Muscle of back (tissue), 11 donors: ENCODE measurements around the gene AKT3. TPM values are rescaled to one million over a fixed set of nuclear protein-coding genes. Genes with fewer than 3 reads are reported as not detected.

Experiments used
- DNase-seq, 3 donors: peaks; one replicate each; pipeline versions ENCODE4 v3.0.0 to v3.0.0-alpha.2; 2013
- polyA plus RNA-seq, 10 donors: library from polyadenylated mRNA; unstranded; fragments of 120-200 nt; gene quantifications; one replicate each; pipeline ENCODE4 v1.2.1, GENCODE V29; 2013; ENCODE audit not compliant: insufficient read length in 10 of 10

Gene AKT3
- polyA plus RNA-seq, 10 donors: 18.3 to 26.9 (median 23.2) TPM

DNA sequence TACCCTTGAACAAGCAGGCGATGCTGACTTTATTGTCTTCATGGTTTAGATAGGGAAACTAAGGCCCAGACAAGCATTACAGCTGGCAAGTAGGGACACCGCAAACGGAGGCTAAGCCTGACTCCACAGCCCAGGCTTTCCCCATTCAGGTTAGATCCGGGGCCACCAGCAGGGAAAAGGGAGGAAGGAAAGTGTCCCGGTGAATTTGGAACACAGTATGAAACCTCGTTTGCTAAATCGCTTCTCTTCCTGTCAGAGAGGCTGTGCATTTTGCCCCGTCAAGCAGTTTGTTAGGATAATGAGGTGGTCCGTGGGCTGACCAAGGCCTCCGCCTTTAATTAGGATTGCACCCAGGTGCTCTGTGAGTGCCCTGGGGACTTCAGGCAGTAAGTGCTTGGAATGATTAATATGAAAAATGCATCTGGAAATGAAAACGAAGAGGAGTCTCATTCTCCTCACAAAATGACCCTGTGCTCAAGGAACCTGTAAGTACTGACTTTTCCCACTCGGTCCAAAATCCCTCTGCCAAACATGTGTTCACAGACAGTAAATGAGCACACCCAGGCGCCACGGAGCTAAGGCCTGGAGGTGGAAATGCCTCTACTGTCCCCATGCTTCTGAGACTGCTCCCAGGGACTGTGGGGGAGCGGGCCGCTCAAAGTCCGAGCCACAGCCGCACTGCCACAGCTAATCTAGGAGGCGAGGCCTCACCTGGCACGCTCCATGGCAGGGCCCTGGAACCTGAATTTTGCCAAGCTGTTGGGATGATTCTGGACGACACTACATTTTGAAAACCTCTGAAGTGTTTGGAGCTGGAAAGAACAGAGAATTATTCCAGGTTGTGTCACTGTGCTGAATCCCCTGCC is 360.1 kb downstream of the AKT3 start:
- DNase-seq: no peak

DNA sequence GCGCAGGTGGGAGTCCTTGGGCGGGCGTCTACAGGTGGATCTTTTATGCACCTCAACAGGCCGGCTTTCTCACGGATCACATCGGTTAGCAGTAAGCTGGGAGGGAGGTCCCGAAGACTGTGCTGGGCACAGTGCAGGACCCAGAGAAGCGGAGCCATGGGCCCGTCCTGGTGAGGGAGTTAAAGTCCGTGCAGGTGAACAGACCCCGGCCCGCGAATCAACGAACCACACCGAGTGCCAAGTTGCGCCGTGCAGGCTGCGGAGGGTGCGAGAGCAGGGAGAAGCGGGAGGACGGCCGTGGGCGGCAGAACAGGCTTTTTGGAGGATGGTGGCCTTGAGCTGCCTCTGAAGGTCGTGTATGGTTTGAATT is 360.9 kb downstream of the AKT3 start:
- DNase-seq: no peak

DNA sequence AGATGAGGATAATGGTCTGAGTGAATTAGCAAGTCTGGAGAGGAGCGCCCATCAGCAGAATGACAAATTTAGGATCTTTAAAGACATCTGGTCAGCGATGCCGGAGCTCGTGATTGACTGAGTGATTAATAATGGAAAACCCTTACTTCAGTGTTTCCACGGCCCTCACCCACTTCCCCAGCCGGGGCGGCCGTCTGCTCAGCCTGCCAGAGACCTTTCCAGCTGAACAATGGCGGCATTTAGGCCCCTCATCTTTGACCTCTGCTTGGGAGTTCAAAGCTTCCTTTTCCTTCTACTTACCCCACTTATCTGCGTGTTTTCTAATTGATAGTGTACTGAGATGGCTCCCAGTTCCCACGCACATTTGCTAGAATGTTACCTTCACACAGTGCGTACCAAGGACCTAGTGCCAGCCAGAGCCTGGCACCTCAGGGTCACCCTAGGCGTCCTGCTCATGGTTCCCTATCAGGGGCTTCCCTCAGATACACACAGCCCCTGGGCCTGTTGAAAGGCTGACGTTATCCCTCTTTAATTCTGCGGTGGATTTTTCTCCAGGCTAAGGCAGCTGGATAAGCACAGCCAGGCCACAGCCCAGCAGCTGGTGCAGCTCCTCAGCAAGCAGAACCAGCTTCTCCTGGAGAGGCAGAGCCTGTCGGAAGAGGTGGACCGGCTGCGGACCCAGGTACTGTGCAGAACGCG is 361.4 kb downstream of the AKT3 start:
- no peak for DNase-seq

DNA sequence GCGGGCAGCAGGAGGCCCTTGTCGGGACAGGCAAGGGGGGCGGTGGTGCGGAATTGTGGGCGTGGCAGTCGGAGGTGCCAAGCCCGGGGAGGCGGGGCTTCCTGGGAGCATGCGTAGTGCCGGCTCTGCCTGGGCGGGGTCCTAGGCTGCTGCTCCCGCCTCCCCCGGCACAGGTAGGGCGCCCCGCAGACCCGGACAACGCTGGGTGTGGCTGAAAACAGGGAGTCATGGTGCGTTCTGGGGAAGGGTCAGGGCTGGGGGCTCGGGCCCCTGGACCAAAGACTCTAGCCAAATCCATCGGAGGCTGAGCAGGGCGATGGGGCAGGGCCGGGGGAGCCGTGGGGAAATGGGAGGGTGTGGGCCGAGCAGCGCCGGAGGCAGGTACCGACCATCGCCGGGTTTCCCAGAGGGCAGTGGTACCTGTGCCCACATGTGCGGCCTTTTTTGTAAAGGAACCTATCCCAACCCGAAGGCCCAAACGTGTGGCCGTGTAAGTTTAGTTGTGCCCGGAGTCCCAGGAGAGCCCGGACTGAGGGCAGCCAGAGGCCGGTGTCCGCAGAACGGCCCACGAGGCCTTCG is 362.3 kb downstream of the AKT3 start:
- DNase-seq: no peak

DNA sequence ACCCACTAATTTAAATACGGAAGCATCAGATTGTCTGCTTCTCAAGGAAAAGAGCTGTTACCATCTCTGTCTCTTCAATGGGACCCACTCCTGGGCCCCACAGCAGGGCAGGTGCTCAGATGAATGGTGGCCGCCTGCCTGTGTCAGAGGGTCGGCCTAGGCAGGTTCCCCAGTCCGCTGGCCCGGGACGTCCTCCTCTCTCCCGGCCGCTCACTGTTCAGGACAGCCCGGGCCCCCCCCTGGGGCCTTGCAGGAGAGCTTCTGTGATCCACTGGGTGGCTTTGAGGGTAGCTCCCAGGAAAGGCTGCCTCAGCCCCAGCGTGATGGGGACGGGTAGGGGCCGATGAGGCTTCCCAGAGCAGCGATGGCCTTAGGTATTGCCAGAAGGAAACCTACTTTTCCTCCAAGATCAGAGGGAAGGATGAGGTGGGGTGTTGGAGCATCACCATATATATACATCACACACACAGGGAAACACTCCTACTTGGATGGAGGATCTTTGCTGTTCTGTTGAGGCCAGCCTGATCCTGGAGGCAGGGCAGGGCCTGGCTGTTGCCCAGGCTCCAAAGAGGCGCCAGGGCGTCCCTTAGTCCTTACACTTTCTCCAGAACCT is 362.9 kb downstream of the AKT3 start:
- DNase-seq: no peak

DNA sequence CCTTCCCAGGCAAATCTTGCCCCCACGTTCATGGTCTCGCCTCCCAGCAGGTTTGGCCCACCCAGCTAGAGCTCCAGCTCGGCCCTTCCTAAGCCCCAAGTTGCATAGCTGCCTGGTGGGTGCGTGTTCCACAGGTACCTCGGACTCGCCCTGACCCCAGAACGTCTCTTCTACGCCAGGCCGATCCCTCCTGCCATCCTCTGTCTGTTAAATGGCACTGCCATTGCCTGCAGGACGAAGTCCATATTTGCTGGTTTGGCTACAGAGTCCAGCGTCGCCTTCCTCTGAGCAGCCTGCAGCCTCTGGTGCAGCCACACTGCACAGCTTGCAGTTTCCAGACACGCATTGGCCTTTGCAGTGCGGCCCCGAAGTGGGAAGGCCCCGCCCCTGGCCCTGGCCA is 366.1 kb downstream of the AKT3 start:
- no peak for DNase-seq

DNA sequence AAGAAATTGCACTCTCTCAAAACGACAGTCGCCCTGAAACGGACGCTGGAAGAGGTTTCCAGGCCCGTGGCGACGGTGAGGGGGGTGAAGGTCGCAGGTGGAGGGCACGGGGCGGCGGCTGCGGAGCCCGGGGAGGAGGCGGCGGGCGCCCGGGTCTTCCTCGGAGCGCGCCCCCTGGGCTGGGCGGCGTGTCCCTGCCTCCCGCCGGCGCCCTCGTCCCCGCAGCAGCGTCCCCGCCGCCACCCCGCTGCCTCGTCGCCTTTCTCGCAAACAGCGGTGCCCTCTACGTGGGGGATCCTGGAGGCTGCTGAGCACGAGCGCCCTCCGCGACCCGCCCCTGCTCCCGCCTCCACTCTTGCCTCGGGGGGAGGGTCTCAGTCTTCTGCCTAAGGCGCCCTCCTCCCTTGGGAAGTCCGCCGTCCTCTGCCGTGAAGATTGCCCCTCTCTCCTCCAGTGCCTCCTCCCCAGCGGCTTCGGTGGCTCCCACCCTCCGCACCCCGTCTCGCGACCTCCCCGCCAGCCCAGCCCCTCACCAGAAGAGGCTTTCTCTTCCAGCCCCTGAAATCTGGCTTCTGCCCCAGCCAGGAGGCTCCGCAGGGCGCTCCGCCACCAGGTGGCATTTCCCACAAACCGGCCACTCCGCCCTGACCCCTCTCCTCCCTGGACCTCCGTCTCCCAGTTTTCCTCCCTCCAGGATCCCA is 366.8 kb downstream of the AKT3 start:
- peak in 1 of 3 donors; percentile 35 for DNase-seq

DNA sequence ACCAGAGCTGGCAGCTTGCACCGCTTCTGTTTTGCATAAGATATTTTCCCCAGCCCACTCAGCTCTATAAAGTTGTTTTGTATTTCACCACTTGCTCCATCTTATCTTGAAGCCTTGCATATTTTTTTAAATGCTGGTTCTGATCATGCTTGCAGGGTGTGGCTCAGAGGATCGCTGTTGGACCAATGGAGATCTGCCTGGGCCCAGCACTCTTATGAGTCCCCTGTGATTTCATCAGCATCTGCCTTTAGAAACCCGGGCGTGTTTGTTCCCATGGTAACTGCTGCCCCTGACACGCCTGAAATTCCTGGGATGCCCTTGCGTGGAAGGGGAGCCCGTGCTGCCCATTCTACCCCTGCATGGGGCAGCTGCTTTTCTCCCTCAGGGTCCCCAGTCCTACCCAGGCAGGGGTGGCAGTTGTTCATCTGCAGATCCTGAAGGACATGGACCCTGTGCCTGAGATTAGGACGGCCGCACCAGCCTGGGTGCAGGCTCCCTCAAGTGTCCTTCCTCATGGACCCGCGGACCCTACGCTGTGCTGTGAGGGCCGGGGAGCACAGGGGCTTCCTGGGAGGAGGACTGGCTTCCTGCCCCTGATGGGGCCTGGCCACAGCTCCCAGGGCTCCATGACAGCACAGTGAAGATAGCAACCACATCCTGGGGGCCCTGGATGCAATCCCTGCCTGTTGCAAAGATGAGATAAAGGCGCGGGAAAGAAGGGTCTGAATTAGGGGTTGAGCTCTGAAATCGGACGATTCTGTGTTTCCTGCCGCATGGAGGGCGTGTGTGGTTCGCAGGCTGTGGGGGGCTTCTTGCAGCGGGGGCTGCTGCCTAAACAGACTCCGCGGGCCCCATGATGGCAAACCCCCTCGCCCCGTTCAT is 367.7 kb downstream of the AKT3 start:
- peak in 1 of 3 donors; percentile 50 for DNase-seq

- DNase-seq: no peak
These were observed 368.9 kb downstream of the AKT3 start for GRCh38 chr1:243481101-243481500.

- DNase-seq: no peak
These were observed 372.2 kb downstream of the AKT3 start for GRCh38 chr1:243477731-243478290.

- peak in 1 of 3 donors; percentile 55 for DNase-seq
These were observed 374.1 kb downstream of the AKT3 start for GRCh38 chr1:243475966-243476365.

DNA sequence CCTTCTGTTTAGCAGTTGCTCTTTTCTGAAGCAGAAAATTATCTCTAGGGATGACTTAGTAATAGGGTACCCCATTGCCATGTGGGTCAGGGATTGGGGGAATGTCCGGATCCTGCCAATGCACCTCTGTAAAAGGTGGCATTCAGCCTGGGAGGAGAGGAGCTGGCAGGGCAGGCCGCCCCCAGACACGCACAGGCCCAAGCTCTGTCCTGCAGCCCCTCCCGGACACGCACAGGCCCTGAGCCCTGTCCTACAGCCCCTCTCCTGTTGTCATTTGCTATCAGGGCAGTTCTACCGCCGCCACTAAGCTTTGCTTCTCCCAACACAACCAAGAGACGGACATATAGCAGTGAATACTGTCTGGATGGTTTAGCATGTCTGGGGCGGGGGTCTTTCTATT is 375.1 kb downstream of the AKT3 start:
- DNase-seq: no peak

DNA sequence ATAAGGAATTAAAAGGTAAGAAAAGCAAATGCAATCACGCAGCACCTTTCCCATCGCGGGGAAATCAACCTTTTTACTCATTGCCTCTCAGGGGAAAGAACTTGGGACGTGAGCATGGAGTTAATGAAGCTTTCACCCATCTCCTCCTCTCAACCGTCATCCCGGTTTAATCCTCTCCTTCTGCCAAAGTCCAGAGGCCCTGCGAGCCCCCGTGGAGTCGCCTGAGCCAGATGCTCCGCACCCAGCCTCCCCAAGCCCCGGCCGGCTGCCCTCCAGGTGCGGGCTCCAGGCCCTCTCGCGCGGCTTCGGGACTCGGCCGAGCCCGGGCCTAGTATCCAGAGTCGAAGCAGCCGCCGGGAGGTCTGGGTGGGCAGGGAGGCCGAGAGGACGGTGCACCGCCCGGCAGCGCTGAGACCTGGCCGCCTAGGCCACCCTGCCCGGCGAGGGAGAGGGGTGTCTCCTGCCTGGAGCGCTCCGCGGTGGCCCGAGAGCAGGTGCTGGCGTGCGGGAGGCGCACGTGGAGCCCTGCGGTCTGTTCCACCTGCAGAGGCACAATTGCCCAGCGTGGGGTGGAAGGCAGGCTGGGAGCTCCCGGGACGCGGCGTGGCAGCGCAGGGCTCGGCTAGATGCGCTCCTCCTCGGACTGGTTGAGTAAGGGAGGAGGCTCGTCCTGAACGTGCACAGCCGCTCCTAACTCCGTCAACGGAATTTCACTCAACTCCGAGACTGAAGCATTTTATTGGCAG is 375.7 kb downstream of the AKT3 start:
- DNase-seq: peak in 1 of 3 donors; percentile 46

- DNase-seq: peak in 1 of 3 donors; percentile 70
These were observed 376.6 kb downstream of the AKT3 start for GRCh38 chr1:243473227-243474135.

GRCh38 chr1:243471754-243472745 is 378.0 kb downstream of the AKT3 start:
- no peak for DNase-seq

DNA sequence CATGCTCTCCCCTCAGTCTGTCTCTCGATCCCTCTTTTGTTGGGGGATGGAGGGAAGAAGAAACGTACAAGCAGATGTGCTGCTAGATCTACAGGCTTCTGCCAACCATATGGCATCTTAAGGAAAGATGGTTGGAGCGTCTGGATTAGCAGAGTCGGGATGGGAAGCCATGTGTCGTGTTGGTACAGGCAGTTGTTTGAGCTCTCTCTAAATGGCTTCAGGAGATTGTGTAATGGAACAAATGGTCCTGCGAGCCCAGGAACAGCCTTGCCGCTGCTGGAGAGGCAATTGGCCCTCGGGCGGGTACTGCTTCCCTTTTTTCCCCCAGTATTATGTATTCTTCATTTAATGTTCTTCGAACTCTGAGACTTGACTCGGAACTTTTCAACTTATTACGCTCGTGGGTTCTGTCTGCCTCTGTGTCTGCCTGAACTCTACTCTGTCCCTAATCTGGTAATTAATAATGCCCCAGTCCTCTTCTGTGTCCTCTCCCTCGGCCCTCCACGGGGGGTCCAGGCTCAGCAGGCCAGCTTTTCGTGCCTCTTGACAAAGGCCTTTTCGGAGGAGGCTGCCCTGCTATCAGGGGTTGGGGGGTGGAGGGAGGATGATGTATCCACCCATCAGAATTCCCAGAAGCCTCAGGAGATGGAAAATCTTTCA is 378.9 kb downstream of the AKT3 start:
- DNase-seq: no peak

- DNase-seq: no peak
These were observed 379.5 kb downstream of the AKT3 start for GRCh38 chr1:243470502-243470901.
